GM20000 (cell line): Measurements from ENCODE around the gene ANKHD1.
"Not testable (repeated sequence)": the region's sequence is repeated elsewhere in the genome, so short reads cannot be mapped to it uniquely, and the experiment has no call there.

Experiments used
- DNase-seq: peaks from one replicate; pipeline ENCODE4 v3.0.0; 2012; ENCODE audit warnings: low spot score
- TF ChIP-seq, protein P1 (sequence below): IDR thresholded peaks from 2 replicates; pipeline ENCODE4 v1.5.1; 2012; ENCODE audit warnings: mild to moderate bottlenecking, control low read depth; ENCODE audit errors: extremely low read depth, missing control alignments

ANKHD1 gene

GRCh38 chr5:140429724-140430123, 28.1 kb downstream of the ANKHD1 start:
- TF ChIP-seq, protein P1, sequence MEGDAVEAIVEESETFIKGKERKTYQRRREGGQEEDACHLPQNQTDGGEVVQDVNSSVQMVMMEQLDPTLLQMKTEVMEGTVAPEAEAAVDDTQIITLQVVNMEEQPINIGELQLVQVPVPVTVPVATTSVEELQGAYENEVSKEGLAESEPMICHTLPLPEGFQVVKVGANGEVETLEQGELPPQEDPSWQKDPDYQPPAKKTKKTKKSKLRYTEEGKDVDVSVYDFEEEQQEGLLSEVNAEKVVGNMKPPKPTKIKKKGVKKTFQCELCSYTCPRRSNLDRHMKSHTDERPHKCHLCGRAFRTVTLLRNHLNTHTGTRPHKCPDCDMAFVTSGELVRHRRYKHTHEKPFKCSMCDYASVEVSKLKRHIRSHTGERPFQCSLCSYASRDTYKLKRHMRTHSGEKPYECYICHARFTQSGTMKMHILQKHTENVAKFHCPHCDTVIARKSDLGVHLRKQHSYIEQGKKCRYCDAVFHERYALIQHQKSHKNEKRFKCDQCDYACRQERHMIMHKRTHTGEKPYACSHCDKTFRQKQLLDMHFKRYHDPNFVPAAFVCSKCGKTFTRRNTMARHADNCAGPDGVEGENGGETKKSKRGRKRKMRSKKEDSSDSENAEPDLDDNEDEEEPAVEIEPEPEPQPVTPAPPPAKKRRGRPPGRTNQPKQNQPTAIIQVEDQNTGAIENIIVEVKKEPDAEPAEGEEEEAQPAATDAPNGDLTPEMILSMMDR, result no peak
- DNase-seq, result no peak

DNA sequence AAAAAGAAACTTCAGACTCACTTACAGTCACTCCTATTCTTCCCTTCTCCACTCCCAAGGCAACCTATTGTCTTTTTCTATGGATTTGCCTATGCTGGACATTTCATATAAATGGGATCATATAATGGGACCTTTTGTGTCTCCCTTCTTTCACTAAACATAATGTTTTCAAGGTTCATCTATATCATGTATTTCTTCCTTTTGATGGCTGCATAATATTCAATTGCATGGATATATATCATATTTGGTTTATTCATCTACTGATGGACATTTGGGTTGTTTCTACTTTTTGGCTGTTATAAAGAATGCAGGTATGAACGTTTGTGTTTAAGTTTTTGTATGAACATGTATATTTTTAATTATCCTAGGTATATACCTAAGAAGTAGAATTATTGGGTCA, 30.6 kb downstream of the ANKHD1 start:
- DNase-seq, result no peak
- TF ChIP-seq, protein P1, result no peak

GRCh38 chr5:140432916-140433315, 31.3 kb downstream of the ANKHD1 start:
- TF ChIP-seq, protein P1, result no peak
- DNase-seq, result no peak

DNA sequence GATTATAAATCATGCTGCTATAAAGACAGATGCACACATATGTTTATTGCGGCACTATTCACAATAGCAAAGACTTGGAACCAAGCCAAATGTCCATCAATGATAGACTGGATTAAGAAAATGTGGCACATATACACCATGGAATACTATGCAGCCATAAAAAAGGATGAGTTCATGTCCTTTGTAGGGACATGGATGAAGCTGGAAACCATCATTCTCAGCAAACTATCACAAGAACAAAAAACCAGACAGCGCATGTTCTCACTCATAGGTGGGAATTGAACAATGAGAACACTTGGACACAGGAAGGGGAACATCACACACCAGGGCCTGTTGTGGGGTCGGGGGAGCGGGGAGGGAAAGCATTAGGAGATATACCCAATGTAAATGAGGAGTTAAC, 55.7 kb downstream of the ANKHD1 start:
- DNase-seq, result not testable (repeated sequence)

GRCh38 chr5:140466981-140467742, 65.5 kb downstream of the ANKHD1 start:
- TF ChIP-seq, protein P1, result no peak
- DNase-seq, result no peak

DNA sequence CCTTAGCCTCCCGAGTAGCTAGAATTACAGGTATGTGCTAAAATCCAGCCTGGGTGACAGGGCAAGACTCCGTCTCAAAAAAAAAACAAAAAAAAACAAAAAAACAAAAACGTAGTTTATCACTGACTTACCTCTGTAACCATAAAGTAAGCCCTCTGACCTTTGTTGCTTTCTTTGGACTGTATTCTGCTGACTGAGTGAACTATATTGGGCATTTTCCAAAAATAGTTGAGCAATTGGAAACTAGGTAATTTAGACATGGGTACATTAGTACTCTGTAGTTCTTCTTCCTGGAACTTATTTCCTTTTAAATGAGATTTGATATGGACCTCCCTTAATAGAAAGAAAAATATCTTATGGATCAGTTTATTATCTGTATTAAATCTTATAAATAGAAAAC, 66.6 kb downstream of the ANKHD1 start:
- TF ChIP-seq, protein P1, result no peak
- no peak for DNase-seq

DNA sequence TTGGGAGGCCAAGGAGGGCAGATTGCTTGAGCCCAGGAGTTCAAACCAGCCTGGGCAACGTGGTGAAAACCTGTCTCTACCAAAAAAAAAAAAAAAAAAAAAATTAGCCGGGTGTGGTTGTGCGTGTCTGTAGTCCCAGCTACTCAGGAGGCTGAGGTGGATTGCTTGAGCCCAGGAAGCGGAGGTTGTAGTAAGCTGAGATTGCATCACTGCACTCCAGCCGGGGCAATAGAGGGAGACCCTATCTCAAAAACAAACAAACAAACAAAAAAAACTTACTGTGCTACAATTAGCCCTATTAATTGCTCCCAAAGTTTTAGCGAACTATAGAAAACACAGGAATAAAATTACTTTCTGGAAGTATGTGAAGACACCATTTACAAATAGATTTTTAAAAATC, 67.6 kb downstream of the ANKHD1 start:
- TF ChIP-seq, protein P1, result no peak
- DNase-seq, result no peak
